ENCODE data around the gene SOX15. TPM values are rescaled to one million over a fixed set of nuclear protein-coding genes. Genes with fewer than 3 reads are reported as not detected.

The SOX15 gene
- total and polyA plus RNA-seq, 11 donors, result 0.32 to 8.0 (median 1.2) TPM; not detected in 1

DNA sequence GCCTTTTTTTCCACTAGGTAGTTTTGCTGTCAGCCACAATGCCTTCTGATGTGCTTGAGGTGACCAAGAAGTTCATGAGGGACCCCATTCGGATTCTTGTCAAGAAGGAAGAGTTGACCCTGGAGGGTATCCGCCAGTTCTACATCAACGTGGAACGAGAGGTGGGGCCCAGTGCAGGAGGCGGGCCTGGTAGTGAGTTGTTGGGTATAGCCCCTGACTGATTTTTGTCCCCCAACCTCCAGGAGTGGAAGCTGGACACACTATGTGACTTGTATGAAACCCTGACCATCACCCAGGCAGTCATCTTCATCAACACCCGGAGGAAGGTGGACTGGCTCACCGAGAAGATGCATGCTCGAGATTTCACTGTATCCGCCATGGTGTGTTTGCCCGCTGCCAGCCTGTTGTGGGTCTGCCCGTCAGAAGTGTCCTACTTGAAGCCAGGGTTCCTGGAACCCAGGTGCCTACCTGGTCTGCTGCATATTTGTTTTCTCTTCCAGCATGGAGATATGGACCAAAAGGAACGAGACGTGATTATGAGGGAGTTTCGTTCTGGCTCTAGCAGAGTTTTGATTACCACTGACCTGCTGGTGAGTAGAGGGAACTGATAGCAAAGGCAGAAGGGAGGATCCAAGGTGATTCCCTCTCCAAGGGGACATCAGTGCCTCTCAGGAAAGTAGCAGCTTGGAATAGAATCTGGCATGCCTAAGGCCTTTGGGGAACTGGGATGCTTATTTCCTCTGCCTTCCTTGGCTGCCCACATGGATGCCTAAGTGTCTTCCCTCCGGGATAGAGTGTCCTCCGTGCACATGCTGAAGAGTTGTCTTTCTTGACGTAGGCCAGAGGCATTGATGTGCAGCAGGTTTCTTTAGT is 12.3 kb downstream of the SOX15 start:
- ATAC-seq, result no peak
- no peak for TF ChIP-seq CTCF (IDR thresholded peaks at IDR 0.05)
- no peak for TF ChIP-seq POLR2A (IDR thresholded peaks at IDR 0.05)
- H3K27ac ChIP-seq, result peak overlapping the region in 1 of 12 donors; percentile 96
- no peak for DNase-seq
- 76 to 78% (median 77%) methylated on average over 16 to 17 of the region's 17 CpGs for WGBS, 4 donors
- intact Hi-C loops (cut with DNase I), result loop anchor here in 4 of 10 donors (10.0 kb wide), 4 partner anchors 223 to 343 kb away; partner anchors contain the start of genes CTDNEP1 (in 1 of the 4), DVL2 (in 1 of the 4), ELP5 (in 1 of the 4) and GABARAP (in 1 of the 4)
- peaks cover 12 to 82% (median 41%) of the 10 kb centered on the region in 12 donors for H3K4me1 ChIP-seq
- H3K36me3 ChIP-seq, result peaks cover 8 to 71% (median 53%) of the 10 kb centered on the region in 9 donors
- H3K9me3 ChIP-seq, result no peaks in the 10 kb centered on the region
- peak overlapping the region in 1 of 12 donors; percentile 69 for H3K4me3 ChIP-seq
- H3K27me3 ChIP-seq, result no peaks in the 10 kb centered on the region

GRCh38 chr17:7576432-7576937 is 13.4 kb downstream of the SOX15 start:
- TF ChIP-seq POLR2A (IDR thresholded peaks at IDR 0.05), result no peak
- no peak for TF ChIP-seq CTCF (IDR thresholded peaks at IDR 0.05)
- ATAC-seq, result no peak
- WGBS, 4 donors, result 76 to 86% (median 79%) methylated on average over 14 of the region's 14 CpGs
- no peaks in the 10 kb centered on the region for H3K27me3 ChIP-seq
- H3K27ac ChIP-seq, result no peak overlapping the region
- intact Hi-C loops (cut with DNase I), result loop anchor here in 4 of 10 donors (10.0 kb wide), 4 partner anchors 222 to 342 kb away; partner anchors contain the start of genes CTDNEP1 (in 1 of the 4), DVL2 (in 1 of the 4), ELP5 (in 1 of the 4) and GABARAP (in 1 of the 4)
- DNase-seq, result no peak
- H3K36me3 ChIP-seq, result peaks cover 8 to 70% (median 54%) of the 10 kb centered on the region in 9 donors
- H3K9me3 ChIP-seq, result no peaks in the 10 kb centered on the region
- no peak overlapping the region for H3K4me3 ChIP-seq
- H3K4me1 ChIP-seq, result peaks cover 9 to 79% (median 41%) of the 10 kb centered on the region in 12 donors

GRCh38 chr17:7575959-7576358 is 13.9 kb downstream of the SOX15 start:
- intact Hi-C loops (cut with DNase I), result loop anchor here in 4 of 10 donors (10.0 kb wide), 4 partner anchors 221 to 341 kb away; partner anchors contain the start of genes CTDNEP1 (in 1 of the 4), DVL2 (in 1 of the 4), ELP5 (in 1 of the 4) and GABARAP (in 1 of the 4)
- WGBS, 4 donors, result 50 to 79% (median 72%) methylated on average over 7 of the region's 7 CpGs

More at GRCh38 chr17:7575959-7576358, 13.9 kb downstream of the SOX15 start:
- no peak for DNase-seq
- H3K36me3 ChIP-seq, result peaks cover 8 to 72% (median 59%) of the 10 kb centered on the region in 9 donors
- TF ChIP-seq CTCF (IDR thresholded peaks at IDR 0.05), result no peak
- TF ChIP-seq POLR2A (IDR thresholded peaks at IDR 0.05), result no peak
- ATAC-seq, result no peak
- peaks cover 9 to 78% (median 43%) of the 10 kb centered on the region in 12 donors for H3K4me1 ChIP-seq
- H3K4me3 ChIP-seq, result peak overlapping the region in 1 of 12 donors; percentile 92
- no peaks in the 10 kb centered on the region for H3K9me3 ChIP-seq
- no peaks in the 10 kb centered on the region for H3K27me3 ChIP-seq
- peak overlapping the region in 1 of 12 donors; percentile 98 for H3K27ac ChIP-seq
